ENCODE results near the gene RHBDL2. TPM values are rescaled to one million over a fixed set of nuclear protein-coding genes. Genes with fewer than 3 reads are reported as not detected.
A peak's percentile ranks its signal among the peaks of the same experiment; 100 is the strongest.

RHBDL2 gene
- total and polyA plus RNA-seq, 9 of the 15 experiments (the other 6 are each of a cell fraction or from before 2014, with no cell fraction given), result not detected

- TF ChIP-seq NKRF (IDR thresholded peaks at IDR 0.05; ENCODE audit: borderline replicate concordance) (peak; percentile 28; the same call in 1 of the 2 replicates), KDM2B (CRISPR knock-in tag; IDR thresholded peaks at IDR 0.05) (peak; percentile 92; the same call in 1 of the 2 replicates), NRF1 (conservative IDR thresholded peaks at IDR 0.05 in 1 of 2, IDR thresholded peaks at IDR 0.05 in 1 of 2) (0 out of 4 replicates have a peak, but pooled peaks have one; percentile 18 to 26), PATZ1 (CRISPR knock-in tag; IDR thresholded peaks at IDR 0.05; ENCODE audit: borderline replicate concordance) (no peak), HDAC1 (IDR thresholded peaks at IDR 0.05) (peak in 1 of 2 experiments; percentile 63; a peak in 1 of 4 replicates), CHD1 (IDR thresholded peaks at IDR 0.05; ENCODE audit: low read length) (peak; percentile 58), FOXP1 (CRISPR knock-in tag; IDR thresholded peaks at IDR 0.05) (peak; percentile 24; the same call in 1 of the 2 replicates), RBM14 (IDR thresholded peaks at IDR 0.05; ENCODE audit: borderline replicate concordance, insufficient read depth, low read depth, low read length) (0 out of 2 replicates have a peak, but pooled peaks have one; percentile 49), PHB2 (IDR thresholded peaks at IDR 0.05; ENCODE audit: low read depth) (no peak), RERE (CRISPR knock-in tag; IDR thresholded peaks at IDR 0.05; ENCODE audit: borderline replicate concordance) (no peak), ILK (tag; IDR thresholded peaks at IDR 0.05; ENCODE audit: borderline replicate concordance, low read depth) (no peak), SAP30 (IDR thresholded peaks at IDR 0.05; ENCODE audit: borderline replicate concordance, insufficient read depth, low read depth, low read length, poor library complexity, severe bottlenecking) (peak; percentile 92), TFAP4 (CRISPR knock-in tag; IDR thresholded peaks at IDR 0.05; ENCODE audit: borderline replicate concordance) (peak; percentile 55; the same call in 1 of the 2 replicates)
These were observed 82.6 kb downstream of the RHBDL2 start (continued) for GRCh38 chr1:38858833-38859560.

Measured in K562 (cell line).